Measurements from ENCODE around the gene DCANP1. TPM values are rescaled to one million over a fixed set of nuclear protein-coding genes. Genes with fewer than 3 reads are reported as not detected.

DCANP1 gene
- total and polyA plus RNA-seq, 9 donors = 0.08 TPM; not detected in 8

GRCh38 chr5:135439231-135440205 is 7.6 kb downstream of the DCANP1 start:
- intact Hi-C loops (cut with DNase I) = no loop called here
- DNase-seq = no peak
- no peak overlapping the region for H3K27ac ChIP-seq
- H3K36me3 ChIP-seq = no peaks in the 10 kb centered on the region
- no peaks in the 10 kb centered on the region for H3K4me1 ChIP-seq (ENCODE audit: insufficient read depth)
- 72 to 77% (median 76%) methylated on average over 11 of the region's 11 CpGs for WGBS, 3 donors
- no peaks in the 10 kb centered on the region for H3K27me3 ChIP-seq
- no peak overlapping the region for H3K4me3 ChIP-seq
- TF ChIP-seq EP300 (IDR thresholded peaks at IDR 0.05) = no peak
- TF ChIP-seq, protein P1, sequence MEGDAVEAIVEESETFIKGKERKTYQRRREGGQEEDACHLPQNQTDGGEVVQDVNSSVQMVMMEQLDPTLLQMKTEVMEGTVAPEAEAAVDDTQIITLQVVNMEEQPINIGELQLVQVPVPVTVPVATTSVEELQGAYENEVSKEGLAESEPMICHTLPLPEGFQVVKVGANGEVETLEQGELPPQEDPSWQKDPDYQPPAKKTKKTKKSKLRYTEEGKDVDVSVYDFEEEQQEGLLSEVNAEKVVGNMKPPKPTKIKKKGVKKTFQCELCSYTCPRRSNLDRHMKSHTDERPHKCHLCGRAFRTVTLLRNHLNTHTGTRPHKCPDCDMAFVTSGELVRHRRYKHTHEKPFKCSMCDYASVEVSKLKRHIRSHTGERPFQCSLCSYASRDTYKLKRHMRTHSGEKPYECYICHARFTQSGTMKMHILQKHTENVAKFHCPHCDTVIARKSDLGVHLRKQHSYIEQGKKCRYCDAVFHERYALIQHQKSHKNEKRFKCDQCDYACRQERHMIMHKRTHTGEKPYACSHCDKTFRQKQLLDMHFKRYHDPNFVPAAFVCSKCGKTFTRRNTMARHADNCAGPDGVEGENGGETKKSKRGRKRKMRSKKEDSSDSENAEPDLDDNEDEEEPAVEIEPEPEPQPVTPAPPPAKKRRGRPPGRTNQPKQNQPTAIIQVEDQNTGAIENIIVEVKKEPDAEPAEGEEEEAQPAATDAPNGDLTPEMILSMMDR (IDR thresholded peaks at IDR 0.05) = no peak
- no peak for TF ChIP-seq POLR2A (IDR thresholded peaks at IDR 0.05)
- no peaks in the 10 kb centered on the region for H3K9me3 ChIP-seq

DNA sequence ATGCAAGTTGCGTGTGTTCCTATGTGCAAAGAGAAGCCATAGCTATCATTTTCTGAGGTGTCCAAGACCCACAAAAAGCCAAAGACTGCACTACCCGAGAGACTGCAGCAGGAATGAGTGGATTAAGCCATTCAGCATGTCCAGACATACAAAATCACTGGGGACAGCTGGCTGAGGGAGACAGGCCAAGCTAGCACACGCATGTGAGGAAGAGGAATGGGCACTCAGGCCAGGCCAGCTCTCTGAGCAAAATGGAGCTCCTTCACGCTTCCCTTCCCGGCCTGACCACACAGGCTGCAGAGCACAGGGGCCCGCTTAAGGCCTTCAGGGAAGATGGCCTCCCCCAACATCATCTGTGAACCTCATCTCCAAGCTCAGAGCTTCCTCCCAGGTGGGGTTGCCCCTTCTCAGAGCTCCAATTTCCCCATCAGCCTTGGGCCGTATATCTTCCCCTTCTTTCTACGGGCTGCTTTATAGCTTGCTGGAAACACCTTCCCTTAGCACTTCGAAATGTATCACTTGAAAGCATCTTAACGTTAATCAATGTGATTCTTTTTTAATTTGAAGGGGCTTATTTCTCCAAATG is 8.4 kb downstream of the DCANP1 start:
- H3K4me1 ChIP-seq (ENCODE audit: insufficient read depth) = no peaks in the 10 kb centered on the region
- DNase-seq = no peak
- WGBS, 3 donors = 81 to 89% (median 86%) methylated on average over 10 of the region's 10 CpGs
- intact Hi-C loops (cut with DNase I) = no loop called here
- no peaks in the 10 kb centered on the region for H3K27me3 ChIP-seq
- no peaks in the 10 kb centered on the region for H3K36me3 ChIP-seq
- H3K27ac ChIP-seq = no peak overlapping the region
- H3K4me3 ChIP-seq = no peak overlapping the region
- no peaks in the 10 kb centered on the region for H3K9me3 ChIP-seq
- TF ChIP-seq, protein P1 (IDR thresholded peaks at IDR 0.05) = no peak
- TF ChIP-seq POLR2A (IDR thresholded peaks at IDR 0.05) = no peak
- no peak for TF ChIP-seq EP300 (IDR thresholded peaks at IDR 0.05)

DNA sequence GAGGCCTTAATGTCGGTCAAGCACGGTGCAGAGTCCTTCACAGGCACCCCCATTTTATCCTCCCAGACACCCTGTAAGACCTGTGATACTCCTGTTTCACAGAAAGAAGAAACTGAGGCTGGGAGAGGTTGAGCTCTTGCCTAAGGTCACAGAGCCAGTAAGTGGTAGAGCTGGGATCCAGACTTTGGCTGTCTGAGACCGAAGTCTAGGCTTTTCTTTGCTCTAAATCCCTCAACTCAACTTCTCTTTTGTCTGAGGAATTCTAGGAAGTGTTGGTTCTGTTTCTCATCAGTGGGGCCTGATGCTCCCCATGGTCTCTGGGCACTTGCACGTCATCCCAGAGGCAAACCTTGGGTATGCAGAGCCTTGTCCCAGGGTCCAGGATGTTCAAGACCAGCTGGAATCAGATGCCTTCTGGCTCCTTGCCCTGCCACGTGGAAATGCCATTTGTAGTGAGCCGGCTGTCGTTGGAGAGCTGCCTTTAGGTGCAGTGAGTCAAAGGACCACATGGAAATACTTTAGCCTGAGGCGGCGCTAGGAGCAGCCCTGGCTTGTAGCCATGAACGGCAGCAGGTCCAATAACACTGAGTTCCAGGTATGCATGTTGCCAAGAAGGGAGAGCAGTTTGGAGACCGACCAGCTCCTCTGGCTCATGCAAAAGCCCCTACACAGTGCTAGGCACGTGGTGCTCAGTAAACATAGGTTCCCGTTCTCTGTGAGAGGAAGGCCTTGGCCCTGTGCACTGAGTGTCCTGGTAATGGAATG is 9.2 kb downstream of the DCANP1 start:
- TF ChIP-seq EP300 (IDR thresholded peaks at IDR 0.05) (no peak), POLR2A (IDR thresholded peaks at IDR 0.05) (no peak)
- TF ChIP-seq, protein P1 (IDR thresholded peaks at IDR 0.05) = no peak

DNA sequence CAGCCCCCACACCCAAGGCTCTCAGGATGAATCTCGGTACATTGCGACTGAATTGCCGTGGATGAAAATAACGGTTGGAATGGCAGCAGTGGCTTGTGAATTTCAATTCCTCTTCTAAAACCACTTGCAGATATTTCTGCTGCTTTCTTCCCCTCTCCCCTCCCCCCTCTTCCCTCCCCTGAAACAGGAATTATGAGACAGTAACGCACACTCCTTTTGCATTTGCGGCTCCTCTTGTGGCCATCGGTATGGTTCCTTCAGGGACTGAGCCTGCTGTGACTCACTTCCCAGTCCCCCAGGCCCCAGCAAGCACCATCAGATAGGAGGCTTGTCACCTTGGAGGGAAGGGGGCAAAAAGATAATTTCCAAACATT is 9.7 kb downstream of the DCANP1 start:
- 85 to 91% (median 89%) methylated on average over 7 of the region's 7 CpGs for WGBS, 3 donors
- no peak for TF ChIP-seq EP300 (IDR thresholded peaks at IDR 0.05)
- TF ChIP-seq, protein P1 (IDR thresholded peaks at IDR 0.05) = no peak
- intact Hi-C loops (cut with DNase I) = no loop called here
- Histone ChIP-seq H3K4me3 (no peak overlapping the region), H3K27me3 (no peaks in the 10 kb centered on the region), H3K4me1 (ENCODE audit: insufficient read depth) (no peaks in the 10 kb centered on the region), H3K9me3 (no peaks in the 10 kb centered on the region), H3K36me3 (no peaks in the 10 kb centered on the region), H3K27ac (no peak overlapping the region)
- no peak for DNase-seq

More for the DNA sequence above, 9.2 kb downstream of the DCANP1 start:
- Histone ChIP-seq H3K4me1 (ENCODE audit: insufficient read depth) (no peaks in the 10 kb centered on the region), H3K27ac (no peak overlapping the region), H3K36me3 (no peaks in the 10 kb centered on the region), H3K9me3 (no peaks in the 10 kb centered on the region), H3K4me3 (no peak overlapping the region), H3K27me3 (no peaks in the 10 kb centered on the region)
- intact Hi-C loops (cut with DNase I) = no loop called here
- peak in 2 of 5 donors; percentile 33 to 36 for DNase-seq
- WGBS, 3 donors = 33 to 35% (median 35%) methylated on average over 13 of the region's 13 CpGs

Measured in ovary (tissue), 9 donors.